IMR-90 (cell line): Measurements from ENCODE around the gene CD300LB. TPM values are rescaled to one million over a fixed set of nuclear protein-coding genes. Genes with fewer than 3 reads are reported as not detected.

Experiments
- ATAC-seq: fragments of 200-7000 bp; cut with Tn5 transposase; 2 replicates; pipeline ENCODE4 v1.9.1; 2020; ENCODE audit warnings: low read depth, mild to moderate bottlenecking, moderate library complexity
- BruUV-seq: library from RNA; stranded (reverse); fragments of 400-500 nt; replicated peaks from 2 replicates; lab custom pipeline; 2021; lab: Mats Ljungman, UMichigan
- CTCF ChIA-PET: fragments of 300-600 bp; formaldehyde crosslinking; extraction: SDS; loops from one replicate; lab custom pipeline; 2021; ENCODE audit warnings: antibody characterized with exemption; lab: Yijun Ruan, JAX
- POLR2A ChIA-PET: fragments of 300-600 bp; sonication (Branson Sonifier 250); formaldehyde crosslinking; loops from one replicate; lab custom pipeline; 2022; ENCODE audit warnings: antibody characterized with exemption; ENCODE audit not compliant: unreplicated experiment; lab: Charles Lee
- DNase-seq: peaks from one replicate; pipeline ENCODE4 v3.0.0; 2013
- H2AFZ ChIP-seq: replicated peaks from 2 replicates; pipeline ENCODE3; 2013; ENCODE audit warnings: low read length, mild to moderate bottlenecking; ENCODE audit not compliant: poor library complexity
- H2AK5ac ChIP-seq: 2 replicates; pipeline ENCODE4 v1.6.1; 2013; ENCODE audit warnings: low read depth, low read length, inconsistent platforms
- H2AK9ac ChIP-seq: replicated peaks from 2 replicates; pipeline ENCODE3; 2013; ENCODE audit warnings: mild to moderate bottlenecking, low read depth, low read length, moderate library complexity; ENCODE audit not compliant: poor library complexity
- H2BK120ac ChIP-seq: 2 replicates; pipeline ENCODE4 v1.6.1; 2013; ENCODE audit warnings: low read depth, low read length, inconsistent platforms
- H2BK15ac ChIP-seq: 3 replicates; pipeline ENCODE4 v1.6.1; 2013; ENCODE audit warnings: low read depth, low read length, inconsistent platforms
- H2BK20ac ChIP-seq: 2 replicates; pipeline ENCODE4 v1.6.1; 2013; ENCODE audit warnings: low read depth, mild to moderate bottlenecking, inconsistent platforms, low read length, moderate library complexity
- H2BK5ac ChIP-seq: 2 replicates; pipeline ENCODE4 v1.6.1; 2013; ENCODE audit warnings: mild to moderate bottlenecking, low read depth, low read length, inconsistent platforms; ENCODE audit not compliant: poor library complexity, severe bottlenecking
- H3K14ac ChIP-seq: replicated peaks from 2 replicates; pipeline ENCODE4 v1.6.1; 2013; ENCODE audit warnings: low read depth, low read length, inconsistent platforms
- H3K18ac ChIP-seq: 2 replicates; pipeline ENCODE4 v1.6.1; 2013; ENCODE audit warnings: low read depth, low read length, control low read depth
- H3K23ac ChIP-seq: 2 replicates; pipeline ENCODE4 v1.6.1; 2013; ENCODE audit warnings: low read depth, low read length, inconsistent platforms
- H3K27ac ChIP-seq: 2 replicates; pipeline ENCODE4 v1.5.1; 2013; ENCODE audit warnings: mild to moderate bottlenecking, control low read depth, low read length; ENCODE audit not compliant: insufficient read depth
- H3K27me3 ChIP-seq: 2 replicates; pipeline ENCODE4 v1.6.1; 2013; ENCODE audit warnings: low read length; ENCODE audit not compliant: control insufficient read depth, insufficient read depth
- H3K36me3 ChIP-seq: 2 replicates; pipeline ENCODE4 v1.6.1; 2013; ENCODE audit warnings: low read length, mixed read lengths; ENCODE audit not compliant: control insufficient read depth, insufficient read depth
- H3K4ac ChIP-seq: 2 replicates; pipeline ENCODE4 v1.6.1; 2013; ENCODE audit warnings: low read depth, low read length, inconsistent platforms
- H3K4me1 ChIP-seq: 2 replicates; pipeline ENCODE4 v1.6.1; 2013; ENCODE audit warnings: low read length, mixed read lengths; ENCODE audit not compliant: control insufficient read depth, insufficient read depth
- H3K4me2 ChIP-seq: 2 replicates; pipeline ENCODE4 v1.6.1; 2013; ENCODE audit warnings: low read depth, mild to moderate bottlenecking, control low read depth, low read length, moderate library complexity
- H3K4me3 ChIP-seq: 2 replicates; pipeline ENCODE4 v1.5.1; 2013; ENCODE audit warnings: low read depth, mild to moderate bottlenecking, control low read depth, low read length, moderate library complexity; ENCODE audit not compliant: insufficient read depth
- H3K56ac ChIP-seq: 2 replicates; pipeline ENCODE4 v1.6.1; 2013; ENCODE audit warnings: low read length, inconsistent platforms; ENCODE audit not compliant: insufficient read depth; ENCODE audit errors: extremely low read depth
- H3K79me1 ChIP-seq, 2 experiments: 2 replicates each; pipeline ENCODE4 v1.6.1; 2013; ENCODE audit warnings: low read length in 2 of 2, inconsistent platforms in 1 of 2, low read depth in 1 of 2
- H3K9ac ChIP-seq: 2 replicates; pipeline ENCODE4 v1.6.1; 2013; ENCODE audit warnings: low read depth, low read length, control low read depth
- H3K9me1 ChIP-seq: 2 replicates; pipeline ENCODE4 v1.6.1; 2013; ENCODE audit warnings: low read length, inconsistent platforms; ENCODE audit not compliant: insufficient read depth
- H3K9me3 ChIP-seq: 2 replicates; pipeline ENCODE4 v1.6.1; 2013; ENCODE audit warnings: low read length; ENCODE audit not compliant: control insufficient read depth, insufficient read depth
- H4K20me1 ChIP-seq: 2 replicates; pipeline ENCODE4 v1.6.1; 2013; ENCODE audit warnings: low read length, inconsistent platforms; ENCODE audit not compliant: insufficient read depth
- H4K5ac ChIP-seq: 2 replicates; pipeline ENCODE4 v1.6.1; 2013; ENCODE audit warnings: mild to moderate bottlenecking, low read depth, low read length, control low read depth
- H4K8ac ChIP-seq, 2 experiments: 2 replicates each; pipeline ENCODE4 v1.6.1; 2013; ENCODE audit warnings: low read depth in 2 of 2, low read length in 2 of 2, control low read depth in 1 of 2, inconsistent platforms in 1 of 2
- H4K91ac ChIP-seq: 2 replicates; pipeline ENCODE4 v1.6.1; 2013; ENCODE audit warnings: low read depth, low read length, inconsistent platforms; ENCODE audit not compliant: insufficient read depth
- CEBPB ChIP-seq: IDR thresholded peaks from 2 replicates; pipeline ENCODE4 v1.6.1; 2012; ENCODE audit warnings: low read depth, low read length, improper control_type of control experiment
- CHD1 ChIP-seq: IDR thresholded peaks from 2 replicates; pipeline ENCODE4 v1.6.1; 2012; ENCODE audit warnings: low read depth, low read length, improper control_type of control experiment
- CTCF ChIP-seq: conservative IDR thresholded peaks from 2 replicates; pipeline ENCODE4 v1.5.1; 2012; ENCODE audit warnings: mild to moderate bottlenecking, low read depth, low read length, improper control_type of control experiment
- MAFK ChIP-seq: IDR thresholded peaks from 2 replicates; pipeline ENCODE4 v1.6.1; 2012; ENCODE audit warnings: low read depth, low read length, improper control_type of control experiment
- MAZ ChIP-seq: IDR thresholded peaks from 2 replicates; pipeline ENCODE4 v1.6.1; 2012; ENCODE audit warnings: low read depth, mild to moderate bottlenecking, low read length, improper control_type of control experiment, moderate library complexity, borderline replicate concordance
- NFE2L2 ChIP-seq: fragments of 150-350 bp; IDR thresholded peaks from 2 replicates; pipeline ENCODE4 v1.6.1; 2016; ENCODE audit warnings: low read depth, mild to moderate bottlenecking, low read length
- RCOR1 ChIP-seq: IDR thresholded peaks from 2 replicates; pipeline ENCODE4 v1.6.1; 2012; ENCODE audit warnings: mild to moderate bottlenecking, low read length, improper control_type of control experiment; ENCODE audit not compliant: insufficient replicate concordance
- RFX5 ChIP-seq: IDR thresholded peaks from 2 replicates; pipeline ENCODE4 v1.8.0; 2012; ENCODE audit warnings: low read depth, mild to moderate bottlenecking, low read length, moderate library complexity
- SMC3 ChIP-seq: fragments of 150-350 bp; IDR thresholded peaks from 2 replicates; pipeline ENCODE4 v1.6.1; 2016; ENCODE audit warnings: low read depth, mild to moderate bottlenecking, antibody characterized with exemption, low read length, moderate library complexity
- WGBS, 2 experiments: methylation state at CpG; one replicate each; pipeline versions ENCODE4 v1.1.5 to v1.1.7; 2013; ENCODE audit warnings: missing lambda C conversion rate in 2 of 2; ENCODE audit not compliant: insufficient read length in 1 of 2; ENCODE audit errors: extremely low coverage in 2 of 2; 5-methylcytosine and 5-hydroxymethylcytosine counted together
- dilution Hi-C: fragments of 300-500 bp; cut with HindIII; formaldehyde crosslinking; loops from one replicate; pipeline ENCODE4 v1.14.3; 2018; ENCODE audit warnings: low sequenced_read_pairs; ENCODE audit not compliant: unreplicated experiment
- in situ Hi-C: fragments of 300-500 bp; cut with MboI; formaldehyde crosslinking; loops from 3 replicates; pipeline ENCODE4 v1.14.3; 2019; ENCODE audit warnings: low sequenced_read_pairs, inconsistent platforms, mixed read lengths
- intact Hi-C: fragments of 100-400 bp; cut with micrococcal nuclease; formaldehyde crosslinking; loops from 2 replicates; pipeline ENCODE4 v1.10.0; 2022
- polyA plus RNA-seq, 3 experiments: library from polyadenylated mRNA; depleted of rRNA; stranded (reverse); fragments of >200 nt; gene quantifications; 2 replicates each; pipeline ENCODE4 v1.2.3, GENCODE V29; 2012; ENCODE audit warnings: low replicate concordance in 1 of 3
- total RNA-seq: library from RNA; depleted of rRNA; stranded (reverse); fragments of >200 nt; gene quantifications from 2 replicates; pipeline ENCODE4 v1.2.3, GENCODE V29; 2012
- TF ChIP-seq, protein P1 (sequence below): fragments of 150-350 bp; IDR thresholded peaks from 2 replicates; pipeline ENCODE4 v1.6.1; 2017; ENCODE audit warnings: mild to moderate bottlenecking, antibody characterized with exemption, low read length, low read depth

Gene CD300LB
- total and polyA plus RNA-seq, 2 of the 4 experiments (the other 2 are of a cell fraction) = not detected

GRCh38 chr17:74550602-74551001, 19.3 kb upstream of the CD300LB start:
- intact Hi-C loops (no loop called here), in situ Hi-C loops (no loop called here), dilution Hi-C loops (no loop called here)
- H2BK120ac ChIP-seq = no peak overlapping the region
- no peaks in the 10 kb centered on the region for H3K79me1 ChIP-seq
- no peak for DNase-seq
- POLR2A ChIA-PET = no interaction called here
- no peak overlapping the region for H2BK15ac ChIP-seq
- H3K4ac ChIP-seq = no peak overlapping the region
- H2BK20ac ChIP-seq = no peak overlapping the region
- no peaks in the 10 kb centered on the region for H3K4me1 ChIP-seq
- no peak overlapping the region for H3K4me2 ChIP-seq
- no peak overlapping the region for H2AK9ac ChIP-seq
- no peaks in the 10 kb centered on the region for H4K20me1 ChIP-seq
- H3K36me3 ChIP-seq = no peaks in the 10 kb centered on the region
- TF ChIP-seq MAFK = no peak
- TF ChIP-seq CEBPB = no peak
- TF ChIP-seq RCOR1 = no peak
- TF ChIP-seq RFX5 = no peak
- no peak for TF ChIP-seq SMC3
- no peak for TF ChIP-seq CHD1
- no peak for TF ChIP-seq MAZ
- TF ChIP-seq, protein P1, sequence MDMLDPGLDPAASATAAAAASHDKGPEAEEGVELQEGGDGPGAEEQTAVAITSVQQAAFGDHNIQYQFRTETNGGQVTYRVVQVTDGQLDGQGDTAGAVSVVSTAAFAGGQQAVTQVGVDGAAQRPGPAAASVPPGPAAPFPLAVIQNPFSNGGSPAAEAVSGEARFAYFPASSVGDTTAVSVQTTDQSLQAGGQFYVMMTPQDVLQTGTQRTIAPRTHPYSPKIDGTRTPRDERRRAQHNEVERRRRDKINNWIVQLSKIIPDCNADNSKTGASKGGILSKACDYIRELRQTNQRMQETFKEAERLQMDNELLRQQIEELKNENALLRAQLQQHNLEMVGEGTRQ = no peak
- no peak for TF ChIP-seq CTCF
- TF ChIP-seq NFE2L2 = no peak
- H3K9me3 ChIP-seq = peaks cover 22% of the 10 kb centered on the region
- H3K27ac ChIP-seq = no peak overlapping the region
- H3K9me1 ChIP-seq = no peaks in the 10 kb centered on the region
- no peak overlapping the region for H4K8ac ChIP-seq
- no peak overlapping the region for H3K56ac ChIP-seq
- H4K5ac ChIP-seq = no peak overlapping the region
- H3K4me3 ChIP-seq = no peak overlapping the region
- H3K18ac ChIP-seq = no peak overlapping the region
- no peak overlapping the region for H4K91ac ChIP-seq
- no peak for ATAC-seq
- CTCF ChIA-PET = no interaction called here
- BruUV-seq = no TSS peak
- H3K14ac ChIP-seq = no peak overlapping the region
- no peak overlapping the region for H2AFZ ChIP-seq
- 76% methylated on average over 5 of the region's 15 CpGs; no CpG with 5 or more reads in 1 of the 2 experiments for WGBS, 2 experiments
- H3K23ac ChIP-seq = no peak overlapping the region
- no peak overlapping the region for H2BK5ac ChIP-seq
- no peaks in the 10 kb centered on the region for H3K27me3 ChIP-seq
- no peak overlapping the region for H2AK5ac ChIP-seq
- no peak overlapping the region for H3K9ac ChIP-seq
